ENCODE measurements around the gene FIBP. TPM values are rescaled to one million over a fixed set of nuclear protein-coding genes. Genes with fewer than 3 reads are reported as not detected.

The FIBP gene
- total and polyA plus RNA-seq, 10 of the 15 experiments (the other 5 are each of a cell fraction or from before 2014, with no cell fraction given): 65.1 to 182 (median 94.6) TPM

DNA sequence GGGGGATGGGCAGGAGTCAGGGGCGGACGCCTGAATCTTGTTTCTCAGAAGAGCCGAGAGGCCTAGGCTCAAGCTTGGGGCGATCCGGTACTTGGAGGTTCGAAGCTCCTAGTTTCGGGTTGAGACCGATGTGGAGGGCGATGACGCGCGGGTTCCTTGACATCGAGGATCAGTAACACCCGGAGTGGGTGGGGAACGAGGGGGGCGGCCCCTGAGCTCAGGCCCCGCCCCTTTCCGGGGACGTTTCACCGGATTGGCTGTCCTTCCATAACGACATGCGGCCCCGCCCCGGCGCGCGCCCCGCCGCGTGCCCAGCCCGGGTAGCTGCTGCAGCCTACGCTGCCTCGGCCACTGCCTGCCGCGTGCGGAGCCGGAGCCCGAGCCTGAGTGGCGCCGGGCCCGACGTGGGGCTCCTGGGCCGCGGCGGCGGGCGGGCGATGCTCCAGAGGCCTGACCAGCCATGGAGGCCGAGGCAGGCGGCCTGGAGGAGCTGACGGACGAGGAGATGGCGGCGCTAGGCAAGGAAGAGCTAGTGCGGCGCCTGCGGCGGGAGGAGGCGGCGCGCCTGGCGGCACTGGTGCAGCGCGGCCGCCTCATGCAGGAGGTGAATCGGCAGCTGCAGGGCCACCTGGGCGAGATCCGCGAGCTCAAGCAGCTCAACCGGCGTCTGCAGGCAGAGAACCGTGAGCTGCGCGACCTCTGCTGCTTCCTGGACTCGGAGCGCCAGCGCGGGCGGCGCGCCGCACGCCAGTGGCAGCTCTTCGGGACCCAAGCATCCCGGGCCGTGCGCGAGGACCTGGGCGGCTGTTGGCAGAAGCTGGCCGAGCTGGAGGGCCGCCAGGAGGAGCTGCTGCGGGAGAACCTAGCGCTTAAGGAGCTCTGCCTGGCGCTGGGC is 2.3 kb upstream of the FIBP start, which contains the start of gene CCDC85B:
Gene CCDC85B, plus strand, starts transcription at position 350 of the 895 bp plus-strand sequence. Its CDS starts 111 bp downstream, at position 461.
- SMC1A ChIA-PET (ENCODE audit: uncharacterized antibody, unreplicated experiment): interaction anchor here (0.7 to 6.7 kb wide), 24 partner anchors 10 to 275 kb away, joined by 3 to 52 read pairs (median 4); partner anchors contain the start of genes CFL1, FOSL1, MUS81 and PCNX3
- POLR2A ChIA-PET: interaction anchor here (0.5 to 7.4 kb wide), 45 partner anchors 7 to 1463 kb away, joined by 3 to 155 read pairs (median 4); partner anchors contain the start of genes AP5B1, BANF1, CFL1 and EIF1AD
- Histone ChIP-seq H3K4me2 (ENCODE audit: control insufficient read depth, insufficient read depth) (peak within 1 kb of the TSS; percentile 99), H3K4me3 (peak within 1 kb of the TSS; percentile 98), H3K27ac (ENCODE audit: control insufficient read depth, insufficient read depth) (peak within 1 kb of the TSS; percentile 90), H3K9me3 (replicated peaks; ENCODE audit: control insufficient read depth, insufficient read depth, low read length) (no peaks in the 10 kb centered on the region), H3K9ac (ENCODE audit: control insufficient read depth, insufficient read depth, low read length) (peak within 1 kb of the TSS; percentile 94), H4K20me1 (ENCODE audit: control insufficient read depth, insufficient read depth) (no peaks in the 10 kb centered on the region), H2AFZ (ENCODE audit: control insufficient read depth, low read depth, low read length) (peak within 1 kb of the TSS; percentile 53), H3K4me1 (ENCODE audit: control insufficient read depth, insufficient read depth, low read length) (peaks cover 29% of the 10 kb centered on the region), H3K27me3 (replicated peaks in 1 of 2; ENCODE audit: control insufficient read depth in 2 of 2, insufficient read depth in 2 of 2, low read length in 1 of 2) (no peaks in the 10 kb centered on the region), H3K36me3 (ENCODE audit: control insufficient read depth in 2 of 2, insufficient read depth in 2 of 2, low read length in 1 of 2) (peaks cover 0 to 9% of the 10 kb centered on the region in 2 experiments; a peak in 2 of 4 replicates), H3K79me2 (ENCODE audit: control insufficient read depth, insufficient read depth, low read length) (peaks cover 55% of the 10 kb centered on the region)
- WGBS (ENCODE audit: insufficient coverage, insufficient replicate concordance, low lambda C conversion rate, missing lambda C conversion rate): under 1% methylated on average over 91 of the region's 94 CpGs
- peak; percentile 64 for FAIRE-seq
- CTCF ChIA-PET: interaction anchor here (0.8 to 11.0 kb wide), 30 partner anchors 9 to 303 kb away, joined by 3 to 167 read pairs (median 4); partner anchors contain the start of genes BANF1, CFL1, FOSL1 and MUS81
- in situ Hi-C loops (cut with MboI): no loop called here
- ATAC-seq: peak; percentile 65
- RAD21 ChIA-PET (ENCODE audit: unreplicated experiment): interaction anchor here (0.7 to 8.0 kb wide), 25 partner anchors 8 to 590 kb away, joined by 3 to 76 read pairs (median 5); partner anchors contain the start of genes BANF1, CFL1, DPP3 and EIF1AD
- BruUV-seq (replicated peaks): no TSS peak
- intact Hi-C loops (cut with micrococcal nuclease; ENCODE audit: unreplicated experiment): loop anchor here (5.0 to 10.0 kb wide), 2 partner anchors 37 to 244 kb away; no protein-coding TSS in a partner anchor
- peak; percentile 77 for DNase-seq (ENCODE audit: low read depth, low spot score)
- TF ChIP-seq, protein P1, sequence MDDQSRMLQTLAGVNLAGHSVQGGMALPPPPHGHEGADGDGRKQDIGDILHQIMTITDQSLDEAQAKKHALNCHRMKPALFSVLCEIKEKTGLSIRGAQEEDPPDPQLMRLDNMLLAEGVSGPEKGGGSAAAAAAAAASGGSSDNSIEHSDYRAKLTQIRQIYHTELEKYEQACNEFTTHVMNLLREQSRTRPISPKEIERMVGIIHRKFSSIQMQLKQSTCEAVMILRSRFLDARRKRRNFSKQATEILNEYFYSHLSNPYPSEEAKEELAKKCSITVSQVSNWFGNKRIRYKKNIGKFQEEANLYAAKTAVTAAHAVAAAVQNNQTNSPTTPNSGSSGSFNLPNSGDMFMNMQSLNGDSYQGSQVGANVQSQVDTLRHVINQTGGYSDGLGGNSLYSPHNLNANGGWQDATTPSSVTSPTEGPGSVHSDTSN (IDR thresholded peaks at IDR 0.05; ENCODE audit: insufficient replicate concordance, low read depth, low read length): peak; percentile 2
- peak; percentile 88 to 97 for TF ChIP-seq BHLHE40 (IDR thresholded peaks at IDR 0.05; ENCODE audit: borderline replicate concordance in 1 of 2, low read depth in 2 of 2, low read length in 1 of 2)
- TF ChIP-seq IKZF1 (conservative IDR thresholded peaks at IDR 0.05): peak; percentile 84
- TF ChIP-seq, protein P2, sequence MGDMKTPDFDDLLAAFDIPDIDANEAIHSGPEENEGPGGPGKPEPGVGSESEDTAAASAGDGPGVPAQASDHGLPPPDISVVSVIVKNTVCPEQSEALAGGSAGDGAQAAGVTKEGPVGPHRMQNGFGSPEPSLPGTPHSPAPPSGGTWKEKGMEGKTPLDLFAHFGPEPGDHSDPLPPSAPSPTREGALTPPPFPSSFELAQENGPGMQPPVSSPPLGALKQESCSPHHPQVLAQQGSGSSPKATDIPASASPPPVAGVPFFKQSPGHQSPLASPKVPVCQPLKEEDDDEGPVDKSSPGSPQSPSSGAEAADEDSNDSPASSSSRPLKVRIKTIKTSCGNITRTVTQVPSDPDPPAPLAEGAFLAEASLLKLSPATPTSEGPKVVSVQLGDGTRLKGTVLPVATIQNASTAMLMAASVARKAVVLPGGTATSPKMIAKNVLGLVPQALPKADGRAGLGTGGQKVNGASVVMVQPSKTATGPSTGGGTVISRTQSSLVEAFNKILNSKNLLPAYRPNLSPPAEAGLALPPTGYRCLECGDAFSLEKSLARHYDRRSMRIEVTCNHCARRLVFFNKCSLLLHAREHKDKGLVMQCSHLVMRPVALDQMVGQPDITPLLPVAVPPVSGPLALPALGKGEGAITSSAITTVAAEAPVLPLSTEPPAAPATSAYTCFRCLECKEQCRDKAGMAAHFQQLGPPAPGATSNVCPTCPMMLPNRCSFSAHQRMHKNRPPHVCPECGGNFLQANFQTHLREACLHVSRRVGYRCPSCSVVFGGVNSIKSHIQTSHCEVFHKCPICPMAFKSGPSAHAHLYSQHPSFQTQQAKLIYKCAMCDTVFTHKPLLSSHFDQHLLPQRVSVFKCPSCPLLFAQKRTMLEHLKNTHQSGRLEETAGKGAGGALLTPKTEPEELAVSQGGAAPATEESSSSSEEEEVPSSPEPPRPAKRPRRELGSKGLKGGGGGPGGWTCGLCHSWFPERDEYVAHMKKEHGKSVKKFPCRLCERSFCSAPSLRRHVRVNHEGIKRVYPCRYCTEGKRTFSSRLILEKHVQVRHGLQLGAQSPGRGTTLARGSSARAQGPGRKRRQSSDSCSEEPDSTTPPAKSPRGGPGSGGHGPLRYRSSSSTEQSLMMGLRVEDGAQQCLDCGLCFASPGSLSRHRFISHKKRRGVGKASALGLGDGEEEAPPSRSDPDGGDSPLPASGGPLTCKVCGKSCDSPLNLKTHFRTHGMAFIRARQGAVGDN (IDR thresholded peaks at IDR 0.05): peak; percentile 92
- no peak for TF ChIP-seq SKIL (IDR thresholded peaks at IDR 0.05; ENCODE audit: low read depth, poor library complexity, severe bottlenecking)
- TF ChIP-seq, protein P3, sequence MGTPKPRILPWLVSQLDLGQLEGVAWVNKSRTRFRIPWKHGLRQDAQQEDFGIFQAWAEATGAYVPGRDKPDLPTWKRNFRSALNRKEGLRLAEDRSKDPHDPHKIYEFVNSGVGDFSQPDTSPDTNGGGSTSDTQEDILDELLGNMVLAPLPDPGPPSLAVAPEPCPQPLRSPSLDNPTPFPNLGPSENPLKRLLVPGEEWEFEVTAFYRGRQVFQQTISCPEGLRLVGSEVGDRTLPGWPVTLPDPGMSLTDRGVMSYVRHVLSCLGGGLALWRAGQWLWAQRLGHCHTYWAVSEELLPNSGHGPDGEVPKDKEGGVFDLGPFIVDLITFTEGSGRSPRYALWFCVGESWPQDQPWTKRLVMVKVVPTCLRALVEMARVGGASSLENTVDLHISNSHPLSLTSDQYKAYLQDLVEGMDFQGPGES (IDR thresholded peaks at IDR 0.05): 0 out of 2 replicates have a peak, but pooled peaks have one; percentile 22

Measured in GM12878 (cell line).